Neural cell (in vitro differentiated cells): Measurements from ENCODE around the gene PRKD1. TPM values are rescaled to one million over a fixed set of nuclear protein-coding genes. Genes with fewer than 3 reads are reported as not detected.

Source experiments
- H2AFZ ChIP-seq: fragments of 200-600, 300-800 bp; sonication (generic), shearing (Covaris generic); 2 replicates; pipeline ENCODE4 v1.6.0; 2014; ENCODE audit warnings: low read depth, mild to moderate bottlenecking, antibody characterized with exemption, low read length, moderate library complexity
- H3F3A ChIP-seq: fragments of 200-600 bp; shearing (Covaris generic); 2 replicates; pipeline ENCODE4 v1.6.1; 2016; ENCODE audit warnings: mild to moderate bottlenecking, moderate library complexity, mixed read lengths, antibody characterized with exemption, low read length; ENCODE audit not compliant: insufficient read depth, poor library complexity, severe bottlenecking
- H3K27ac ChIP-seq: fragments of 200-600, 300-800 bp; sonication (generic), shearing (Covaris generic); 2 replicates; pipeline ENCODE4 v1.5.1; 2014; ENCODE audit warnings: mild to moderate bottlenecking, low read length, moderate library complexity
- H3K27me3 ChIP-seq: fragments of 300-800, 200-600 bp; sonication (generic), shearing (Covaris generic); 2 replicates; pipeline ENCODE4 v1.6.0; 2014; ENCODE audit warnings: mild to moderate bottlenecking, low read depth, low read length, moderate library complexity; ENCODE audit not compliant: insufficient read depth
- H3K36me3 ChIP-seq: fragments of 300-800, 200-600 bp; sonication (generic), shearing (Covaris generic); 2 replicates; pipeline ENCODE4 v1.5.1; 2014; ENCODE audit warnings: mild to moderate bottlenecking, antibody characterized with exemption, low read length, moderate library complexity; ENCODE audit not compliant: insufficient read depth
- H3K4me2 ChIP-seq: fragments of 300-800, 200-600 bp; sonication (generic), shearing (Covaris generic); 2 replicates; pipeline ENCODE4 v1.6.0; 2014; ENCODE audit warnings: mild to moderate bottlenecking, low read length
- H3K4me3 ChIP-seq: fragments of 300-800, 200-600 bp; sonication (generic), shearing (Covaris generic); 2 replicates; pipeline ENCODE4 v1.5.1; 2014; ENCODE audit warnings: mild to moderate bottlenecking, low read length, moderate library complexity
- H3K79me2 ChIP-seq: fragments of 200-600 bp; shearing (Covaris generic); replicated peaks from 2 replicates; pipeline ENCODE4 v1.6.0; 2014; ENCODE audit warnings: mild to moderate bottlenecking, low read length, moderate library complexity; ENCODE audit not compliant: insufficient read depth
- H3K9ac ChIP-seq: fragments of 300-800, 200-600 bp; sonication (generic), shearing (Covaris generic); 2 replicates; pipeline ENCODE4 v1.6.1; 2016; ENCODE audit warnings: mild to moderate bottlenecking, low read length, mixed read lengths
- H3K9me2 ChIP-seq: fragments of 200-600 bp; shearing (Covaris generic); 2 replicates; pipeline ENCODE4 v1.6.1; 2016; ENCODE audit warnings: mild to moderate bottlenecking, low read length, mixed read lengths; ENCODE audit not compliant: insufficient read depth
- H3K9me3 ChIP-seq: fragments of 200-600, 300-800 bp; sonication (generic), shearing (Covaris generic); 2 replicates; pipeline ENCODE4 v1.6.1; 2016; ENCODE audit warnings: mild to moderate bottlenecking, mixed run types, low read length, moderate library complexity, mixed read lengths
- H4K20me1 ChIP-seq: fragments of 200-600 bp; shearing (Covaris generic); 2 replicates; pipeline ENCODE4 v1.6.1; 2016; ENCODE audit warnings: mild to moderate bottlenecking, mixed run types; ENCODE audit not compliant: insufficient read depth
- EP300 ChIP-seq: fragments of 450-650 bp; conservative IDR thresholded peaks from 2 replicates; pipeline ENCODE4 v1.6.1; 2014; ENCODE audit warnings: antibody characterized with exemption, mild to moderate bottlenecking, moderate library complexity; ENCODE audit not compliant: poor library complexity, severe bottlenecking
- EZH2 ChIP-seq: fragments of 200-600, 300-800 bp; shearing (Covaris generic), sonication (generic); IDR thresholded peaks from 2 replicates; pipeline ENCODE4 v1.6.1; 2014; ENCODE audit warnings: antibody characterized with exemption, low read length, borderline replicate concordance, mild to moderate bottlenecking; ENCODE audit not compliant: insufficient read depth, poor library complexity, severe bottlenecking
- MXI1 ChIP-seq: fragments of 450-650 bp; conservative IDR thresholded peaks from 2 replicates; pipeline ENCODE4 v1.6.1; 2014; ENCODE audit warnings: antibody characterized with exemption, mild to moderate bottlenecking; ENCODE audit not compliant: poor library complexity, severe bottlenecking
- POLR2AphosphoS5 ChIP-seq: IDR thresholded peaks from 2 replicates; pipeline ENCODE4 v1.6.1; 2012
- RAD21 ChIP-seq: fragments of 450-650 bp; conservative IDR thresholded peaks from 2 replicates; pipeline ENCODE4 v1.6.1; 2014; ENCODE audit warnings: antibody characterized with exemption, mild to moderate bottlenecking, moderate library complexity
- REST ChIP-seq: IDR thresholded peaks from 2 replicates; pipeline ENCODE4 v1.6.1; 2012; ENCODE audit warnings: borderline replicate concordance
- SMC3 ChIP-seq: fragments of 450-650 bp; conservative IDR thresholded peaks from 2 replicates; pipeline ENCODE4 v1.6.1; 2014; ENCODE audit warnings: antibody characterized with exemption, mild to moderate bottlenecking, moderate library complexity; ENCODE audit not compliant: poor library complexity
- TAF1 ChIP-seq: IDR thresholded peaks from 2 replicates; pipeline ENCODE4 v1.6.1; 2012; ENCODE audit warnings: low read depth
- polyA plus RNA-seq: library from polyadenylated mRNA; depleted of rRNA; stranded (reverse); fragments of >200 nt; gene quantifications from 2 replicates; pipeline ENCODE4 v1.2.3, GENCODE V29; 2014
- TF ChIP-seq, protein P1 (sequence below): fragments of 450-650 bp; IDR thresholded peaks from 2 replicates; pipeline ENCODE4 v1.5.1; 2014; ENCODE audit warnings: antibody characterized with exemption, mild to moderate bottlenecking, moderate library complexity; ENCODE audit not compliant: poor library complexity, severe bottlenecking

PRKD1 gene
- polyA plus RNA-seq, 1 donor from 2014 or later, result 9.6 TPM

DNA sequence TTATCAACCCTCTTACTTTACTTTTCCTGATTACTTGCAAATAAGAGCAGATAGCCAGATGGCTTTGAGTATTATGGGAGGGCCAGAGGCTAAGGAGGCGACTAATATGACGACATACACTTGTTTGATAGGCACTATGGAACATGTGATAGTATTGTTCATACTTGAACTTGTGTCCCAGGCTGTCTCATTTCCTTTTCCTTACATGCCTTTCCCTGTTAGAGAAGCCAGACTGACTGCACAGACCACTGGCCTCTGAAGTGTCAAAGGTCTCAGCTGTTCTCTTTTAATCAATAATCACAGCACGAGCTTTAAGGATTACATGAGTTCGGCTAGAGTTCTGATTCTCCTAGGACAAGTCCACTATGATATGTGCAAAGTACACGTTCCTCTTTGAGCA, 326.0 kb downstream of the PRKD1 start:
- no peak for TF ChIP-seq POLR2AphosphoS5
- TF ChIP-seq EZH2, result no peak
- TF ChIP-seq, protein P1, sequence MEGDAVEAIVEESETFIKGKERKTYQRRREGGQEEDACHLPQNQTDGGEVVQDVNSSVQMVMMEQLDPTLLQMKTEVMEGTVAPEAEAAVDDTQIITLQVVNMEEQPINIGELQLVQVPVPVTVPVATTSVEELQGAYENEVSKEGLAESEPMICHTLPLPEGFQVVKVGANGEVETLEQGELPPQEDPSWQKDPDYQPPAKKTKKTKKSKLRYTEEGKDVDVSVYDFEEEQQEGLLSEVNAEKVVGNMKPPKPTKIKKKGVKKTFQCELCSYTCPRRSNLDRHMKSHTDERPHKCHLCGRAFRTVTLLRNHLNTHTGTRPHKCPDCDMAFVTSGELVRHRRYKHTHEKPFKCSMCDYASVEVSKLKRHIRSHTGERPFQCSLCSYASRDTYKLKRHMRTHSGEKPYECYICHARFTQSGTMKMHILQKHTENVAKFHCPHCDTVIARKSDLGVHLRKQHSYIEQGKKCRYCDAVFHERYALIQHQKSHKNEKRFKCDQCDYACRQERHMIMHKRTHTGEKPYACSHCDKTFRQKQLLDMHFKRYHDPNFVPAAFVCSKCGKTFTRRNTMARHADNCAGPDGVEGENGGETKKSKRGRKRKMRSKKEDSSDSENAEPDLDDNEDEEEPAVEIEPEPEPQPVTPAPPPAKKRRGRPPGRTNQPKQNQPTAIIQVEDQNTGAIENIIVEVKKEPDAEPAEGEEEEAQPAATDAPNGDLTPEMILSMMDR, result no peak
- TF ChIP-seq SMC3, result no peak
- TF ChIP-seq RAD21, result no peak
- no peak for TF ChIP-seq EP300
- TF ChIP-seq TAF1, result no peak
- no peak for TF ChIP-seq MXI1
- no peak for TF ChIP-seq REST
- no peaks in the 10 kb centered on the region for H3K27me3 ChIP-seq

DNA sequence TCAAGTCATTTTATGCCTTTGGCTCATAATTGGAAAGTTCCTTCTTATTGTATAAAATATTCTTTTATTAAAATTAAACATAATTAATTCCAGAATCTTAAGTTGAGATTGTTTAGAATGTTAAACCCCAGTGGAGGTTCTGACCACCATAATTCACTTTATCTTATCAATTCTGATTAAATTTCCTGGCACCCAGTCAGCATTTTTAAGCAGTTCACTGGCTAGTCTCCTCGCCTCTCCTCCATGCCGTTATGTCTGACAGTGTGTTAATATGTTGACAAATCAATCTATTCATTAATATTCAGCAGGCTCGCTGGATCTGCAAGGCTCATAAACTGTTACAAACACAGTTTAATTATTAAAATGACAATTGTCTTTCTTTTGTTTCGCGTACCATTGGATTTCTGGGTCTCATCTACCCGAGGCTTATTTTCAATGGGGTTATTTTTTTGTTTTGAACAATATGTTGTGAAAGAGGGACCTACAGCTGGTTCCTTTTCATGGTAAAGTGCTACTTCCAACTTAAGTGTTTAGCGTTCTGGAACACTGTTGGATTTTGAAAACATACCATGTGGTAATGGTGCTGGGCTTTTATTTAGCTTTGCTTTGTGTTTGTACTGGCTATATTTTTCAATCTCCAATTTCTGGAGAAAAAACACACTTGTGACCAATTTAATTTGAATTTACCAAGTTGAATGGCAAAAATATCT, 339.7 kb downstream of the PRKD1 start:
- Histone ChIP-seq H3F3A (no peaks in the 10 kb centered on the region), H3K9ac (no peak overlapping the region), H3K9me2 (no peaks in the 10 kb centered on the region), H4K20me1 (no peaks in the 10 kb centered on the region), H3K9me3 (no peaks in the 10 kb centered on the region), H3K27ac (no peak overlapping the region), H3K27me3 (no peaks in the 10 kb centered on the region), H3K4me2 (no peak overlapping the region), H3K4me3 (no peak overlapping the region), H3K36me3 (no peaks in the 10 kb centered on the region), H3K79me2 (no peaks in the 10 kb centered on the region), H2AFZ (no peak overlapping the region)
- TF ChIP-seq RAD21, result no peak
- TF ChIP-seq SMC3, result no peak
- TF ChIP-seq EP300, result no peak
- no peak for TF ChIP-seq MXI1
- TF ChIP-seq POLR2AphosphoS5, result no peak
- no peak for TF ChIP-seq EZH2
- no peak for TF ChIP-seq TAF1
- no peak for TF ChIP-seq REST
- TF ChIP-seq, protein P1, result no peak

More for the DNA sequence above, 326.0 kb downstream of the PRKD1 start:
- H4K20me1 ChIP-seq, result no peaks in the 10 kb centered on the region
- H3K9ac ChIP-seq, result no peak overlapping the region
- H2AFZ ChIP-seq, result no peak overlapping the region
- H3K9me2 ChIP-seq, result no peaks in the 10 kb centered on the region
- H3K4me2 ChIP-seq, result no peak overlapping the region
- no peaks in the 10 kb centered on the region for H3K9me3 ChIP-seq
- no peaks in the 10 kb centered on the region for H3K36me3 ChIP-seq
- no peak overlapping the region for H3K27ac ChIP-seq
- H3F3A ChIP-seq, result peaks cover 4% of the 10 kb centered on the region
- no peak overlapping the region for H3K4me3 ChIP-seq
- no peaks in the 10 kb centered on the region for H3K79me2 ChIP-seq
